ENCODE results near the gene ZSCAN9.

ZSCAN9 gene

DNA sequence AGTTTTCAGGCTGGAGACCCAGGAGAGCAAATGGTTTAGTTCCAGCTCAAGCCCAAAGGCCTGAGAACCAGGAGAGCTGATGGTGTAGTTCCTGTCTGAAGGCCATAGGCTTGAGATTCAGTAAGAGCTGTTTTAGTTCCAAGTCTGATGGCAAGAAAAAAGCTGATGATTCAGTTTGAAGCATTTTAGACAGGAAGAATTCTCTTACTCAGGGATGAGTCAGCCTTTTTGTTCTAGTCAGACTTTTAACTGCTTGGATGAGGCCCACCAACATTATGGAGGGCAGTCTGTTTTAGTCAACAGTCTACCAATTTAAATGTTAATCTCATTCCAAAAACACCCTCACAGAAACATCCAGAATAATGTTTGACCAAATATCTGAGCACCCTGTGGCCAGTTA, 44.4 kb downstream of the ZSCAN9 start:
- no peak for DNase-seq

DNA sequence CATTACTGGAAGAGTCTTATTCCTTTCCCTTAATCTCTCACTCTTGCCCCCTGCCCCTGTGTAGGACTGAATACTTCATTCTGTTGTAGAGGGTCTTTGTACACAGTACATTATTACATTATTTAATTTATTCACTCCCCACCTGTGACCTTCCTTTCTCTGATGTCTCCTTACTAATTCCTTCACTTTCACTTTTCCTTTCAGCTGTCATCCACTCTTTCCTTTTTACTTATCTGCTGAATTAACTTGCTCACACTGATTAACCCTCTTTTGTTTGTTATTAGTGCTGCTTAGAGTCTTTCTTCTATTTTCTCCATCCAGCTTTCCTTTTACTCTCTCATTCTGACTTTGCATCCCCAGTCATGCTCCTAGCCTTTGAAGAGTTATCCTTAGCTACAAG, 49.8 kb downstream of the ZSCAN9 start:
- no peak for DNase-seq

DNA sequence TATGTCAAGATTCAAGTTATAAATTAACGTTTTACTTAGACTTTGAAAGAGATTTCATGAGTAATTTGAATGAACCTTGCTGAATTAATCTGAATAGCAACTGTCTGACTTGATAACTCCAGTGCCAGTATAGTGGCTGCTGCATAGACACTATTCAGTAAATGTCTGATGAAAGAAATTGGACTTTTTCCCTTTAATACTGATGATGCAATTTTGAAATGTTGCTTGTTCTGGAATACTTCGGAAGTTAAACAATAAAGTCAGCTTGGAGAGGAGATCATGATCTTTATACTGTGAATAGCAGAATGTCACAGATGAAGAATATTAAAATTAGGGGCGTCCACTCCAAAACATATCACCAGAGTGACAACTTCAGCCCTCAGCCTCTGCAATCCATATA, 52.7 kb downstream of the ZSCAN9 start:
- DNase-seq: no peak

DNA sequence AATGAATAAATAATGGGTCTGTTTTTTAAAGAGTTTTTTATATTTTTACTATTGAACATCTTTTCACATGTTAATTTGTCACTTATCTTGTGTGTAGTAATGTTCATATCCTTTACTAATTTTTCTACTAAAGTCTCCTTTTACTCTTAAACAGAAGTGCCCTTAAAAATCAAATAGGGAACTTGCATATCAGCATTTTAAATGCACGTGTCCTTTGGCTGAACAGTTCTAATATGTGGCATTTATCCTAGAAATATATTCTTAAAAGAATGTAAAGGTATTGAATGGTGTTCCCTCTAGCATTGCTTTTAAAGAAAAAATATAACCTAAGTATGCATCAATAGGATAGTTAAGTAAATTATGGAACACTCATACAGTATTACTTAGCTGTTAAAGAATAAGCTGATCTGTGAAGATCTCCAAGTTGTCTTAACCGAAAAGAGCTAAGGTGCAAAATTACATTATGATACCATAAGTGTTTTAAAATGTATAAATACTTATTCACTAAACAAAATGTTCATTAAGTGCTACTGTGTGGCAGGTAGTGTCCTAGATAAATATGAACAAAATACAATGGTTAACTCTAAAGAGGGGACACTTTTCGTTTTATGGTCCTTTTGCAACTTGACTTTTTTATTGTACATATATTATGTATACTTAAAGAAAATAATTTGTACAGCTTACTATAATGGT, 55.7 kb downstream of the ZSCAN9 start:
- no peak for DNase-seq

DNA sequence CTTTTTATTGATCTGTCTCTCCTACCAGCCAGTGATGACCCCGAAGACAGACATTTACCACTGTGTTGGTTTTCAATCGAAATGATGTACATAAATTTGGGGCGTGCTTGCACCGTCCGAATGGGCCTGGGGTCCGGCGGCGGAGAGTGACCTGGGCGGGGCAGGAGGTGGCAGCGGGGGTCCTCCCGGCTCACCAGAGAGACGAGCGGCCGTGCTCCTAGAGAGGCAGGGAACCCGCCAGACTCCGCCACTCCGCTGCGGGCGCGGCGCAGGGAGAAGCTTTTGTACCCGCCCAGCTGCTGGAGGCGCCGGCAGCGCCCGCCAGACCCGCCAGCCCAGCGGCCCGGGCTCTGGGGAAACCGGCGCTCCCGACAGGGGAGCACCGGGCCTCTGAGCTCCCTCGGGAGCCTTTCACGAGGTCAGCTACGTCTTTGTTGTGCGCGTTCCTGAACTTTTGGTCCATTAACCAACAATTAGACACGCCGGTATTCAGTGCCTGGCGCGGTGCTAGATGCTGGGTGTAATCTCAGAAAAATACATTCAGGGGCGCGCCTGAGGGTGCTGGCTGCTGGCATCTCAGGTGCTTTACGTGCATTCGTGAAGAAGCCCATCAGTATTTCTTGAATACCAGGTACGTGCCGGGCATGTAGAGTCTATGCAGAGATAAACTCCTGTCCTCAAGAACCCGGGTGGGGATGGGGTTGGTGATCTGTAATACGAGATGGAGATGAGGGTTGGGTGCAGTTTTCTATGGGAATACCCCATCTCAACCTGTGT, 56.4 kb downstream of the ZSCAN9 start, which contains the start of gene PGBD1:
TSS of gene PGBD1 (plus strand) at position 285 of the 777 bp plus-strand sequence. CDS start 2,242 bp downstream, outside the sequence.
- peak; percentile 79 to 84 for DNase-seq

DNA sequence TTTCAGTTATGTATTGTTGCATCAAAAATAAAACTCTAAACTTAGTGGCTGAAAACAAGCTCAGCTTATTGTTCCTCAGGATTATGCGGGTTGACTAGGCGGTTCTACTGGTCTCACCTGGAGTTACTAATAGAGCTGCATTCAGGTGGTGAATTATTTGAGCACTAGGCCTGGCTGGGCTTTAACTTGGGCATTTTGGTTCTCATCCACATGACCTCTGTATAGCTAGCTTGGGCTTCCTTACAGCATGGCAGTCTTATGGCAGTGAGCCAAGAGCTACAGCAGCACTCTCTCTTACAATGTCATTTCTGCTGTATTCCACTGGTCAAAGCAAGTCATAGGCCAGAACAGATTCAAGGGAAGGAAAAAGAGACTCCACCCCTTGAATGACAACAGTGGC, 57.9 kb downstream of the ZSCAN9 start:
- peak in 1 of 2 experiments; percentile 0 for DNase-seq
